A549 (cell line): ENCODE measurements around the gene PRKAG2. TPM values are rescaled to one million over a fixed set of nuclear protein-coding genes. Genes with fewer than 3 reads are reported as not detected.

Source experiments
- ATAC-seq, 2 experiments: fragments of 200-7000 bp in 1 of 2; fragments of >200 bp in 1 of 2; cut with Nextera tagmentation in 1 of 2; cut with Tn5 transposase in 1 of 2; 3 replicates each; pipeline versions ENCODE4 v1.8.0 to v1.9.1; 2018 to 2020; ENCODE audit warnings: mild to moderate bottlenecking in 1 of 2, moderate library complexity in 1 of 2
- CTCF ChIA-PET: fragments of 300-600 bp; sonication (Branson Sonifier 250); formaldehyde crosslinking; extraction: SDS; loops from one replicate; lab custom pipeline; 2021; ENCODE audit warnings: antibody characterized with exemption, inconsistent platforms; lab: Yijun Ruan, JAX
- POLR2A ChIA-PET: fragments of 350-600 bp; formaldehyde crosslinking; extraction: SDS; loops from one replicate; lab custom pipeline; 2021; ENCODE audit warnings: antibody characterized with exemption, inconsistent platforms; lab: Yijun Ruan, JAX
- DNase-seq, 2 experiments: peaks; one replicate each; pipeline versions ENCODE4 v3.0.0 to v3.0.0-alpha.2; 2011 to 2016; ENCODE audit warnings: low read depth in 1 of 2, low spot score in 1 of 2
- FAIRE-seq: peaks from 2 replicates; lab custom pipeline; 2011; peaks lifted over from hg19 to GRCh38; lab: Jason Lieb, UNC
- H3K27ac ChIP-seq, 2 experiments: fragments of >200 bp; sonication (Bioruptor Twin); formaldehyde crosslinking; 3 replicates each; pipeline ENCODE4 v1.5.1; 2016 to 2017
- H3K4me1 ChIP-seq: fragments of >200 bp; sonication (Bioruptor Twin); formaldehyde crosslinking; 3 replicates; pipeline ENCODE4 v1.6.1; 2016
- H3K4me2 ChIP-seq: fragments of >200 bp; sonication (Bioruptor Twin); formaldehyde crosslinking; 3 replicates; pipeline ENCODE4 v1.6.1; 2016
- H3K4me3 ChIP-seq: fragments of >200 bp; sonication (Bioruptor Twin); formaldehyde crosslinking; 3 replicates; pipeline ENCODE4 v1.5.1; 2016
- H3K9me3 ChIP-seq: fragments of >200 bp; sonication (Bioruptor Twin); formaldehyde crosslinking; 3 replicates; pipeline ENCODE4 v1.6.1; 2016
- CBX2 ChIP-seq: fragments of 200-600 bp; sonication (generic); IDR thresholded peaks from 2 replicates; pipeline ENCODE4 v1.6.1; 2016; ENCODE audit warnings: low read depth, mild to moderate bottlenecking, borderline replicate concordance
- CBX8 ChIP-seq: fragments of 200-600 bp; sonication (generic); IDR thresholded peaks from 2 replicates; pipeline ENCODE4 v1.6.1; 2016
- CHD4 ChIP-seq: fragments of 200-600 bp; sonication (generic); IDR thresholded peaks from 2 replicates; pipeline ENCODE4 v1.6.1; 2016; ENCODE audit warnings: antibody characterized with exemption, mild to moderate bottlenecking, borderline replicate concordance
- FOSB ChIP-seq: fragments of 250-450 bp; sonication (Bioruptor Pico); IDR thresholded peaks from 2 replicates; pipeline ENCODE4 v1.5.0; 2020; ENCODE audit warnings: mild to moderate bottlenecking, moderate library complexity
- HES2 ChIP-seq: fragments of >200 bp; sonication (Bioruptor Twin); formaldehyde crosslinking; IDR thresholded peaks from 2 replicates; pipeline ENCODE4 v1.6.1; 2016
- HEYL ChIP-seq: fragments of 250-450 bp; sonication (Bioruptor Pico); IDR thresholded peaks from 2 replicates; pipeline ENCODE4 v1.8.0; 2021; ENCODE audit warnings: mild to moderate bottlenecking, moderate library complexity
- HOXA7 ChIP-seq: fragments of 250-450 bp; sonication (Bioruptor Pico); IDR thresholded peaks from 2 replicates; pipeline ENCODE4 v1.5.0; 2020; ENCODE audit warnings: mild to moderate bottlenecking, moderate library complexity
- MAZ ChIP-seq: fragments of 150-350 bp; IDR thresholded peaks from 2 replicates; pipeline ENCODE4 v1.6.1; 2014; ENCODE audit warnings: antibody characterized with exemption, low read depth, low read length, borderline replicate concordance
- MYC ChIP-seq: IDR thresholded peaks from 2 replicates; pipeline ENCODE4 v1.6.1; 2012; ENCODE audit warnings: mild to moderate bottlenecking, inconsistent platforms, low read length, improper control_type of control experiment, borderline replicate concordance
- NFE2L2 ChIP-seq: fragments of 150-350 bp; conservative IDR thresholded peaks from 2 replicates; pipeline ENCODE4 v1.6.1; 2014; ENCODE audit warnings: low read length
- NPAS2 ChIP-seq: fragments of 250-450 bp; sonication (Bioruptor Pico); IDR thresholded peaks from 2 replicates; pipeline ENCODE4 v1.8.0; 2022; ENCODE audit warnings: mild to moderate bottlenecking, moderate library complexity, borderline replicate concordance
- NR3C1 ChIP-seq: fragments of >200 bp; sonication (Bioruptor Twin); formaldehyde crosslinking; IDR thresholded peaks from 3 replicates; pipeline ENCODE4 v1.6.1; 2017
- PHF8 ChIP-seq: fragments of 200-600 bp; sonication (generic); IDR thresholded peaks from 2 replicates; pipeline ENCODE4 v1.6.1; 2016; ENCODE audit warnings: low read depth, mild to moderate bottlenecking, antibody characterized with exemption, moderate library complexity, borderline replicate concordance
- POLR2AphosphoS2 ChIP-seq: conservative IDR thresholded peaks from 2 replicates; pipeline ENCODE4 v1.6.1; 2012; ENCODE audit warnings: low read length, improper control_type of control experiment, inconsistent platforms
- RNF2 ChIP-seq: fragments of 200-600 bp; sonication (generic); IDR thresholded peaks from 2 replicates; pipeline ENCODE4 v1.6.1; 2016; ENCODE audit warnings: low read depth, mild to moderate bottlenecking, antibody characterized with exemption, moderate library complexity, borderline replicate concordance
- SREBF2 ChIP-seq: fragments of 450-650 bp; IDR thresholded peaks from 2 replicates; pipeline ENCODE4 v1.6.1; 2014; ENCODE audit warnings: mild to moderate bottlenecking, moderate library complexity
- ZNF302 ChIP-seq: fragments of 250-450 bp; sonication (Bioruptor Pico); IDR thresholded peaks from 2 replicates; pipeline ENCODE4 v1.9.0; 2021; ENCODE audit warnings: inconsistent platforms, mild to moderate bottlenecking, moderate library complexity
- ZSCAN20 ChIP-seq: fragments of 250-450 bp; sonication (Bioruptor Pico); IDR thresholded peaks from 2 replicates; pipeline ENCODE4 v1.8.0; 2022; ENCODE audit warnings: mild to moderate bottlenecking, moderate library complexity
- WGBS: methylation state at CpG from one replicate; pipeline ENCODE4 v1.1.6; 2017; ENCODE audit errors: missing lambda C conversion rate; 5-methylcytosine and 5-hydroxymethylcytosine counted together
- polyA plus RNA-seq, 4 experiments: library from polyadenylated mRNA; depleted of rRNA in 3 of 4; stranded (reverse); fragments of >200 nt; fragmentation: RNase III in 1 of 4; extraction: RNeasy Plus Mini Kit Qiagen cat#74134 plus additional on column Dnase treatment in 1 of 4; gene quantifications; 2 replicates in 3 of 4; 3 replicates in 1 of 4; pipeline ENCODE4 v1.2.3, GENCODE V29; 2011 to 2017
- TF ChIP-seq, protein P1 (sequence below): fragments of 150-350 bp; IDR thresholded peaks from 2 replicates; pipeline ENCODE4 v1.6.1; 2014; ENCODE audit warnings: low read depth, mild to moderate bottlenecking, low read length
- TF ChIP-seq, protein P2 (sequence below): fragments of 250-450 bp; sonication (Bioruptor Pico); IDR thresholded peaks from 2 replicates; pipeline ENCODE4 v1.5.0; 2021; ENCODE audit warnings: mild to moderate bottlenecking, moderate library complexity, borderline replicate concordance
- TF ChIP-seq, protein P3 (sequence below): IDR thresholded peaks from 2 replicates; pipeline ENCODE4 v1.6.1; 2012

The PRKAG2 gene
- polyA plus RNA-seq, 2 of the 4 experiments (the other 2 are of a cell fraction) = 26.5 to 31.7 TPM

DNA sequence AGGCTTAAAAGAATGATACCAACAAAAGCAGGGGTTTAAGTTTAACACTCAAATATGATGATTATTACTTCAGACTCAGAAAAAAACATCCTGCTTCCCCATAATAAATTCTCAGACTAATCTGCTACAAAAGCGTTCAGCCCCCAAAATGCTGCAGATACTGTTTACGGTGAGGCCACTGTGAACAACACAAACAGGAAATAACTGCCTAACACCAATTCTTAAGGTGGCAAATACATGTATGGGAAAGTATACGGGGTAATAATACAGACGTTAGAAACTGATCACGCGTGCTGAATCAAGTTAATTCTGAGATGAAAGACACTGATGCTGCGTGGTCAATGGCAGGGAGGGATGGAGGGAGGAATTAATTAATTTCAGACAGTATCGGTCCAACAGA, 295.2 kb downstream of the PRKAG2 start:
- DNase-seq (no peak), FAIRE-seq (no peak), ATAC-seq (no peak)
- ChIA-PET CTCF (interaction anchor here (1.1 to 5.1 kb wide), 4 partner anchors 10 to 178 kb away, joined by 3 to 24 read pairs (median 5); no protein-coding TSS in a partner anchor), POLR2A (no interaction called here)
- Histone ChIP-seq H3K4me2 (no peak overlapping the region), H3K4me3 (no peak overlapping the region), H3K9me3 (peaks cover 25% of the 10 kb centered on the region), H3K27ac (no peak overlapping the region), H3K4me1 (no peaks in the 10 kb centered on the region)
- 95% methylated on average over 8 of the region's 8 CpGs for WGBS
- no peak for TF ChIP-seq HOXA7 (CRISPR knock-in tag)
- TF ChIP-seq PHF8 = no peak
- TF ChIP-seq, protein P1, sequence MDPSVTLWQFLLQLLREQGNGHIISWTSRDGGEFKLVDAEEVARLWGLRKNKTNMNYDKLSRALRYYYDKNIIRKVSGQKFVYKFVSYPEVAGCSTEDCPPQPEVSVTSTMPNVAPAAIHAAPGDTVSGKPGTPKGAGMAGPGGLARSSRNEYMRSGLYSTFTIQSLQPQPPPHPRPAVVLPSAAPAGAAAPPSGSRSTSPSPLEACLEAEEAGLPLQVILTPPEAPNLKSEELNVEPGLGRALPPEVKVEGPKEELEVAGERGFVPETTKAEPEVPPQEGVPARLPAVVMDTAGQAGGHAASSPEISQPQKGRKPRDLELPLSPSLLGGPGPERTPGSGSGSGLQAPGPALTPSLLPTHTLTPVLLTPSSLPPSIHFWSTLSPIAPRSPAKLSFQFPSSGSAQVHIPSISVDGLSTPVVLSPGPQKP = no peak
- TF ChIP-seq ZSCAN20 (CRISPR knock-in tag) = no peak
- no peak for TF ChIP-seq HES2
- no peak for TF ChIP-seq FOSB (CRISPR knock-in tag)
- TF ChIP-seq, protein P2, sequence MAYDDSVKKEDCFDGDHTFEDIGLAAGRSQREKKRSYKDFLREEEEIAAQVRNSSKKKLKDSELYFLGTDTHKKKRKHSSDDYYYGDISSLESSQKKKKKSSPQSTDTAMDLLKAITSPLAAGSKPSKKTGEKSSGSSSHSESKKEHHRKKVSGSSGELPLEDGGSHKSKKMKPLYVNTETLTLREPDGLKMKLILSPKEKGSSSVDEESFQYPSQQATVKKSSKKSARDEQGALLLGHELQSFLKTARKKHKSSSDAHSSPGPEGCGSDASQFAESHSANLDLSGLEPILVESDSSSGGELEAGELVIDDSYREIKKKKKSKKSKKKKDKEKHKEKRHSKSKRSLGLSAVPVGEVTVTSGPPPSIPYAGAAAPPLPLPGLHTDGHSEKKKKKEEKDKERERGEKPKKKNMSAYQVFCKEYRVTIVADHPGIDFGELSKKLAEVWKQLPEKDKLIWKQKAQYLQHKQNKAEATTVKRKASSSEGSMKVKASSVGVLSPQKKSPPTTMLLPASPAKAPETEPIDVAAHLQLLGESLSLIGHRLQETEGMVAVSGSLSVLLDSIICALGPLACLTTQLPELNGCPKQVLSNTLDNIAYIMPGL (CRISPR knock-in tag) = no peak
- TF ChIP-seq CHD4 = no peak
- TF ChIP-seq NFE2L2 = no peak
- TF ChIP-seq, protein P3, sequence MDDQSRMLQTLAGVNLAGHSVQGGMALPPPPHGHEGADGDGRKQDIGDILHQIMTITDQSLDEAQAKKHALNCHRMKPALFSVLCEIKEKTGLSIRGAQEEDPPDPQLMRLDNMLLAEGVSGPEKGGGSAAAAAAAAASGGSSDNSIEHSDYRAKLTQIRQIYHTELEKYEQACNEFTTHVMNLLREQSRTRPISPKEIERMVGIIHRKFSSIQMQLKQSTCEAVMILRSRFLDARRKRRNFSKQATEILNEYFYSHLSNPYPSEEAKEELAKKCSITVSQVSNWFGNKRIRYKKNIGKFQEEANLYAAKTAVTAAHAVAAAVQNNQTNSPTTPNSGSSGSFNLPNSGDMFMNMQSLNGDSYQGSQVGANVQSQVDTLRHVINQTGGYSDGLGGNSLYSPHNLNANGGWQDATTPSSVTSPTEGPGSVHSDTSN = no peak

GRCh38 chr7:151579644-151580043, 297.3 kb downstream of the PRKAG2 start:
- Histone ChIP-seq H3K4me2 (no peak overlapping the region), H3K4me3 (no peak overlapping the region), H3K9me3 (peaks cover 25% of the 10 kb centered on the region), H3K27ac (no peak overlapping the region), H3K4me1 (no peaks in the 10 kb centered on the region)
- CTCF ChIA-PET = interaction anchor here (5.1 kb wide), 1 partner anchor 180 kb away, joined by 24 read pairs; no protein-coding TSS in a partner anchor
- ATAC-seq = no peak
- FAIRE-seq = no peak
- TF ChIP-seq, protein P3 = no peak
- TF ChIP-seq RNF2 (no peak), CBX8 (no peak), NR3C1 (no peak), SREBF2 (no peak), MYC (no peak), POLR2AphosphoS2 (no peak), HEYL (CRISPR knock-in tag) (no peak), ZNF302 (no peak), MAZ (no peak), ZSCAN20 (CRISPR knock-in tag) (no peak), HES2 (no peak), CBX2 (no peak), NPAS2 (CRISPR knock-in tag) (no peak), NFE2L2 (no peak)
- DNase-seq = peak in 1 of 2 experiments; percentile 55
- WGBS = 84% methylated on average over 2 of the region's 2 CpGs
- POLR2A ChIA-PET = no interaction called here
